GM12891 (cell line): Measurements from ENCODE around the gene NDUFS2.

Experiments used
- POLR2A ChIP-seq: IDR thresholded peaks from 2 replicates; pipeline ENCODE4 v1.6.1; 2011; ENCODE audit warnings: low read depth, low read length, control low read depth
- POLR2AphosphoS5 ChIP-seq: IDR thresholded peaks from 2 replicates; pipeline ENCODE4 v1.6.1; 2011; ENCODE audit warnings: low read depth, low read length, control low read depth
- TAF1 ChIP-seq: IDR thresholded peaks from 2 replicates; pipeline ENCODE4 v1.6.1; 2011; ENCODE audit warnings: low read depth, low read length, control low read depth

- TF ChIP-seq TAF1, result no peak
- no peak for TF ChIP-seq POLR2AphosphoS5
- TF ChIP-seq POLR2A, result no peak
Observed at GRCh38 chr1:161176468-161177111, 25.6 kb upstream of the NDUFS2 start.
